LNCAP (cell line): ENCODE data around the gene AQP4.

Experiments
- CTCF ChIP-seq: fragments of 450-650 bp; IDR thresholded peaks from 2 replicates; pipeline ENCODE4 v1.5.1; 2017; ENCODE audit warnings: mild to moderate bottlenecking

Gene AQP4

GRCh38 chr18:26839609-26840008 lies 25.9 kb downstream of the AQP4 start:
- TF ChIP-seq CTCF, result no peak

- TF ChIP-seq CTCF, result no peak
Observed at GRCh38 chr18:26832302-26832701, 33.2 kb downstream of the AQP4 start.

GRCh38 chr18:26827581-26827980 lies 37.9 kb downstream of the AQP4 start:
- no peak for TF ChIP-seq CTCF

GRCh38 chr18:26826656-26827235 lies 38.8 kb downstream of the AQP4 start:
- no peak for TF ChIP-seq CTCF

- no peak for TF ChIP-seq CTCF
Observed at GRCh38 chr18:26821181-26821580, 44.3 kb downstream of the AQP4 start.

GRCh38 chr18:26819046-26819445 lies 46.5 kb downstream of the AQP4 start:
- TF ChIP-seq CTCF, result no peak

- TF ChIP-seq CTCF, result no peak
Observed at GRCh38 chr18:26818461-26818860, 47.0 kb downstream of the AQP4 start.

GRCh38 chr18:26813043-26813442 lies 52.5 kb downstream of the AQP4 start:
- peak; percentile 84 for TF ChIP-seq CTCF
